Measurements from ENCODE around the gene SPRR5.

- no peak for TF ChIP-seq CTCF (IDR thresholded peaks at IDR 0.05; ENCODE audit: borderline replicate concordance, extremely low read depth, low read length, poor library complexity, severe bottlenecking)
- no peak for TF ChIP-seq EZH2 (IDR thresholded peaks at IDR 0.05; ENCODE audit: borderline replicate concordance, low read depth, low read length, severe bottlenecking)
These were observed 17.5 kb downstream of the SPRR5 start for GRCh38 chr1:152964536-152964935.
